WERI-Rb-1 (cell line): Measurements from ENCODE around the gene AGBL1.

Source experiments
- DNase-seq: peaks from one replicate; pipeline ENCODE4 v3.0.0-alpha.2; 2020
- H3K27ac ChIP-seq: fragments of 250-450 bp; sonication (Bioruptor Pico); 2 replicates; pipeline ENCODE4 v1.5.1; 2020; ENCODE audit warnings: mild to moderate bottlenecking, moderate library complexity
- H3K27me3 ChIP-seq: fragments of 250-450 bp; sonication (Bioruptor Pico); 2 replicates; pipeline ENCODE4 v1.5.1; 2021; ENCODE audit warnings: mild to moderate bottlenecking, low read depth, moderate library complexity; ENCODE audit not compliant: insufficient read depth, severe bottlenecking
- H3K36me3 ChIP-seq: fragments of 250-450 bp; sonication (Bioruptor Pico); 2 replicates; pipeline ENCODE4 v1.5.1; 2020; ENCODE audit warnings: mild to moderate bottlenecking, moderate library complexity
- H3K4me3 ChIP-seq: 2 replicates; pipeline ENCODE4 v1.5.1; 2011; ENCODE audit warnings: low read depth, mild to moderate bottlenecking, control low read depth, low read length
- H3K9me3 ChIP-seq: fragments of 250-450 bp; sonication (Bioruptor Pico); 2 replicates; pipeline ENCODE4 v1.5.1; 2021; ENCODE audit warnings: mild to moderate bottlenecking, moderate library complexity; ENCODE audit not compliant: severe bottlenecking
- CTCF ChIP-seq: IDR thresholded peaks from 2 replicates; pipeline ENCODE4 v1.5.1; 2011; ENCODE audit warnings: low read depth, mild to moderate bottlenecking, control low read depth, inconsistent platforms, low read length

The AGBL1 gene

GRCh38 chr15:86197770-86198169 lies 118.1 kb downstream of the AGBL1 start:
- no peak for TF ChIP-seq CTCF
- no peak for DNase-seq
- no peak overlapping the region for H3K27ac ChIP-seq

GRCh38 chr15:86199467-86200145 lies 119.9 kb downstream of the AGBL1 start:
- Histone ChIP-seq H3K36me3 (no peaks in the 10 kb centered on the region), H3K27me3 (no peaks in the 10 kb centered on the region), H3K9me3 (no peaks in the 10 kb centered on the region), H3K4me3 (no peak overlapping the region), H3K27ac (no peak overlapping the region)
- TF ChIP-seq CTCF = no peak
- DNase-seq = no peak

More at GRCh38 chr15:86197770-86198169, 118.1 kb downstream of the AGBL1 start:
- Histone ChIP-seq H3K36me3 (no peaks in the 10 kb centered on the region), H3K9me3 (no peaks in the 10 kb centered on the region), H3K4me3 (no peak overlapping the region), H3K27me3 (no peaks in the 10 kb centered on the region)

- no peak for TF ChIP-seq CTCF
These were observed 121.8 kb downstream of the AGBL1 start for GRCh38 chr15:86201313-86202008.

GRCh38 chr15:86203462-86203861 lies 123.8 kb downstream of the AGBL1 start:
- H3K9me3 ChIP-seq = no peaks in the 10 kb centered on the region
- no peaks in the 10 kb centered on the region for H3K27me3 ChIP-seq
- H3K27ac ChIP-seq = no peak overlapping the region
- H3K4me3 ChIP-seq = no peak overlapping the region
- TF ChIP-seq CTCF = no peak
- no peak for DNase-seq
- H3K36me3 ChIP-seq = no peaks in the 10 kb centered on the region

More at GRCh38 chr15:86201313-86202008, 121.8 kb downstream of the AGBL1 start:
- Histone ChIP-seq H3K4me3 (no peak overlapping the region), H3K9me3 (no peaks in the 10 kb centered on the region), H3K27me3 (no peaks in the 10 kb centered on the region), H3K27ac (no peak overlapping the region), H3K36me3 (no peaks in the 10 kb centered on the region)
- no peak for DNase-seq

GRCh38 chr15:86205096-86205495 lies 125.4 kb downstream of the AGBL1 start:
- no peak for TF ChIP-seq CTCF
- Histone ChIP-seq H3K4me3 (no peak overlapping the region), H3K27ac (no peak overlapping the region), H3K36me3 (no peaks in the 10 kb centered on the region), H3K27me3 (no peaks in the 10 kb centered on the region), H3K9me3 (no peaks in the 10 kb centered on the region)
- no peak for DNase-seq
